GM21447 (cell line): ENCODE data around the gene DPH7.
"Not testable (repeated sequence)": the region's sequence is repeated elsewhere in the genome, so short reads cannot be mapped to it uniquely, and the experiment has no call there.

Experiments used
- ATAC-seq: cut with Tn5 transposase; IDR thresholded peaks from one replicate; pipeline ENCODE4 v1.9.1; 2021; ENCODE audit not compliant: unreplicated experiment

Gene DPH7

GRCh38 chr9:137521405-137521985 lies 57.2 kb downstream of the DPH7 start:
- ATAC-seq = no peak

- ATAC-seq = no peak
Observed at GRCh38 chr9:137520614-137521404, 57.9 kb downstream of the DPH7 start.

- ATAC-seq = no peak
Observed at GRCh38 chr9:137519553-137519952, 59.2 kb downstream of the DPH7 start.

- ATAC-seq = not testable (repeated sequence)
Observed at GRCh38 chr9:137518661-137519459, 59.9 kb downstream of the DPH7 start.

GRCh38 chr9:137516144-137516917 lies 62.4 kb downstream of the DPH7 start:
- ATAC-seq = no peak

GRCh38 chr9:137515338-137515724 lies 63.4 kb downstream of the DPH7 start:
- no peak for ATAC-seq

GRCh38 chr9:137514691-137515337 lies 63.9 kb downstream of the DPH7 start:
- ATAC-seq = no peak

- not testable (repeated sequence) for ATAC-seq
Observed at GRCh38 chr9:137513801-137514570, 64.7 kb downstream of the DPH7 start.

- not testable (repeated sequence) for ATAC-seq
Observed at GRCh38 chr9:137513136-137513535, 65.6 kb downstream of the DPH7 start.

- ATAC-seq = no peak
Observed at GRCh38 chr9:137511758-137512463, 66.8 kb downstream of the DPH7 start.

- ATAC-seq = not testable (repeated sequence)
Observed at GRCh38 chr9:137511126-137511525, 67.6 kb downstream of the DPH7 start.

GRCh38 chr9:137509198-137509597 lies 69.5 kb downstream of the DPH7 start:
- ATAC-seq = no peak

GRCh38 chr9:137506702-137507171 lies 72.0 kb downstream of the DPH7 start:
- ATAC-seq = no peak

GRCh38 chr9:137506274-137506673 lies 72.5 kb downstream of the DPH7 start:
- ATAC-seq = no peak

- ATAC-seq = no peak
Observed at GRCh38 chr9:137505421-137506140, 73.1 kb downstream of the DPH7 start.
